TTC549 (cell line): Measurements from ENCODE around the gene APPBP2.
"Not testable (repeated sequence)": the region's sequence is repeated elsewhere in the genome, so short reads cannot be mapped to it uniquely, and the experiment has no call there.

ENCODE experiments used
- FAIRE-seq: peaks from 2 replicates; lab custom pipeline; 2012; peaks lifted over from hg19 to GRCh38; lab: Jason Lieb, UNC

The APPBP2 gene

DNA sequence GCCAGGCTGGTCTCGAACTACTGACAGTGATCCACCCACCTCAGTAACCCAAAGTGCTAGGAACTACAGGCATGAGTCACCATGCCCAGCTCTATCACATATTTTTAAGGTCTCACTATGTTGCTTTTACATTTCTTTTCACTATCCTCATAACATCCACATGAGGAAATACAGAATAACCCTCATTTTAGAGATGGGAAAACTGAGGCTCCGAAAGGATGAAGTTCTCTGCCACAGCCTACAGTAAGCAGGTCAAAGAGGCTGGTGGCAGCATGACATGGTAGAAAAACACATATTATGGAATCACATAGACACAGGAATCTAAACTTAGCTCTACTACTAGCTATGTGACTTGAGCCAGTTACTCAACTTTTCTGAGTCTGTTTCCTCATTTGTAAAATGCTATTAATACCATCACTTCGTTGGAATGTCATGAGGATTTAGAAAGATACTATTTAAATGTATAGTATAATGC lies 32.2 kb downstream of the APPBP2 start:
- FAIRE-seq = no peak

GRCh38 chr17:60491771-60492170 lies 34.3 kb downstream of the APPBP2 start:
- FAIRE-seq = no peak

DNA sequence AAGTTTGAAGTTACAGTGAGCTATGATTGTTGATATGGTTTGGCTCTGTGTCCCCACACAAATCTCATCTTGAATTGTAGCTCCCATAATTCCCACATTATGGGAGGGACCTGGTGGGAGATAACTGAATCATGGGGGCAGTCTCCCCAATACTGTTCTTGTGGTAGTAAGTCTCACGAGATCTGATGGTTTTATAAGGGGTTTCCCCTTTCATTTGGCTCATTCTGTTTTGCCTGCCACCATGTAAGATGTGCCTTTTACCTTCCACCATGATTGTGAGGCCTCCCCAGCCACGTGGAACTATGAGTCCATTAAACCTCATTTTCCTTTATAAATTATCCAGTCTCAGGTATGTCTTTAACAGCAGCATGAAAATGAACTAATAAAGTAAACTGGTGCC lies 35.4 kb downstream of the APPBP2 start:
- FAIRE-seq = not testable (repeated sequence)

DNA sequence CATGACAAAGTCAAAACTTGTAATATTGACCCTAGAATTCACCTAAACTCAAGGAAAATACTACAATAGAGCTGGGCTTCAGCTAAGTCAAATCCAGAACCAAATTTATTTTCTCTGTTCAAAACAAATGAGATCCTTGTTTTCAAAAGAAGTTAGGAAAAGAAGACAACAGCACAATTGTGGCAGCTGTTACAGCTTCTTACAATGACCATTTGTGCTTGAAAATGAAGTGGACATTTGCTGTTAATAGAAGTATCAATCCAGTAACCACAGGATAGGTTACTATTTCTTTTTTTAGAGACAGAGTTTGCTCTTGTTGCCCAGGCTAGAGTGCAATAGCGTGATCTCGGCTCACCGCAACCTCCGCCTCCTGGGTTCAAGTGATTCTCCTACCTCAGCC lies 44.4 kb downstream of the APPBP2 start:
- FAIRE-seq = no peak

- no peak for FAIRE-seq
These were observed 52.3 kb downstream of the APPBP2 start for GRCh38 chr17:60473788-60474187.

- FAIRE-seq = no peak
These were observed 53.6 kb downstream of the APPBP2 start for GRCh38 chr17:60472449-60472848.

DNA sequence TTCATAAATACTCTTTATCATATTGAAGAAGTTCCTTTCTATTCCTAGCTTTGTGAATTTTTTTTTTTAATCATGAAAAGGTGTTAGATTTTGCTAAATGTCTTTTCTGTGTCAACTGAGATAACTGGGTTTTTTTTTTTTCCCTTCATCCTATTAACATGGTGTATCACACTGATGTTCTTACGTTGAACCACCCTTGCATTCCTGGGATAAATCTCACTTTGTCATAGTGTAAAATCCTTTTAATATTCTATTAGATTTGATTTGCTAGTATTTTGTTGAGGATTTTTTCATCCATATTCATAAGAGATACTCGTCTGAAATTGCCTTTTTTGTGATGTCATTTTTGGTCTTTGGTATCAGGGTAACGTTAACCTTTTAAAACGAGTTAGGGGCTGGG lies 54.6 kb downstream of the APPBP2 start:
- FAIRE-seq = no peak

- FAIRE-seq = no peak
These were observed 57.7 kb downstream of the APPBP2 start for GRCh38 chr17:60468371-60468770.

- no peak for FAIRE-seq
These were observed 61.7 kb downstream of the APPBP2 start for GRCh38 chr17:60464343-60464742.

- FAIRE-seq = no peak
These were observed 62.7 kb downstream of the APPBP2 start for GRCh38 chr17:60463157-60463835.

DNA sequence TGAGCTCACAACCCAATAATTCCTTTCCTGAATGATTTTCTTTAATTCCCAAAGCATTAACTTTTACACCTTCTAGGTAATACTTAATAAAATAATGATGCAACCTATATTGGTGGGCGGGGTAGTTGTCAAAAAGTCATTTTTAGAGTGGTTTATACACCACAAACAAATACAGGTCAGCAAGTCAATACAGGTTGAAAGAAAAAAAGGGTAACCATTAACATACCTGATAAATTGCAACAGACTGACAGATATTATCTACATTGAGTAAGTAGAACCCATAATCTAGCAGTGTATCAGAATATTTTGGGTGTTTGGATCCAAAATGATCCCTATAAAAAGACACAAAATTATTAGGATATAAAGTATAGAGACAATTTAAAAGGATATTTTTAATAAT lies 64.5 kb downstream of the APPBP2 start:
- FAIRE-seq = no peak

DNA sequence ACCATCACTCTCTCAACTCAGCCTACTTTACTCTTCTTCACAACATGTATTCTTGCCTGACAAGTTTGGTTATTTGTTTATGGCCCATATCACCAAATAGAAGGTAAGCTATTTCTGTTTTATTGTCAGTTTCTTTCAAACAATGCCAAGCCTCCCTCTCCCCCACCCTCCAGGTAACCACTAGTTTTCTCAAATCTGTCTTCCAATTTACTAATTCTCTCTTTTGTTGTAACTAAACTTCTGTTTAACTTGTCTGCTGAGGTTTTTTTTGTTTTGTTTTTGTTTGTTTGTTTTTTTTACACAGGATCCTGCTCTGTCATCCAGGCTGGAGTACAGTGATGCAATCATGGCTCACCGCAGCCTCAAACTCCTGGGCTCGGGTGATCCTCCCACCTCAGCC lies 68.9 kb downstream of the APPBP2 start:
- no peak for FAIRE-seq

DNA sequence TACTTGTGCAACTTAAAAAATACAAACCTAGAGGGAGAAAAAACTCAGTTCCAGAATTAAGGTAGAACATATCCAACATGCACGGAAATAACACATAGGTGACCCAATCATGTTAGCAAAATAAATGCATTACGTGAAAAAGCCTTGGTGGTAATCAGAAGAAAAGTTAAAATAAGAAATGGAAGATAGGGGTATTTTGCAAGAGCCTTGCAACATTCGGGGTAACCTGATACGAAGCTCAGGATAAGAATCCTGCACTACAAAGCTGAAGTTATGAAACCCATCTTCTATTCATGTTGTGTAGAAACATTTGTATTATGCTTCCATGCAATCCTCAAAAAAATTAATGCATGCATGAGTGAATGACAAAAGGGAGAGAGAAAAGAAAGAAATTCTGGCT lies 70.7 kb downstream of the APPBP2 start:
- no peak for FAIRE-seq

GRCh38 chr17:60451965-60452364 lies 74.1 kb downstream of the APPBP2 start:
- no peak for FAIRE-seq

DNA sequence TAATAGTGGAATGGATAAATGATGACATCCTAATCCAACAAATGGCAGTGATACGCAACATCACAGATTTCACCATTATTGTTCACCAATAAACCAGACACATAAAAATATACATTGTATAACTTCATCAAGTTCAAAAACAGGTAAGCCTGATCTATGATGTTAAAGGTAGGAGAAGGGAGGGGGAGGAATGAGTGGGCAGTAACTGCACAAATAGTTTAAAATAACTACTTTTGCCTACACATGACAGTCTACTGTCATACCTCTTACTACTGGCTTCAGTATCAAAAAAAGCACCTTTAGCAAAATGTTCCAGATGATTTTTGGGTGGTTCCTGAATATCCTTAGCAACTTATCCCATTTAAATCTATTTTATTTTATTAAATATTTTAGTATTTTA lies 75.0 kb downstream of the APPBP2 start:
- FAIRE-seq = no peak

GRCh38 chr17:60447375-60447774 lies 78.7 kb downstream of the APPBP2 start:
- no peak for FAIRE-seq

DNA sequence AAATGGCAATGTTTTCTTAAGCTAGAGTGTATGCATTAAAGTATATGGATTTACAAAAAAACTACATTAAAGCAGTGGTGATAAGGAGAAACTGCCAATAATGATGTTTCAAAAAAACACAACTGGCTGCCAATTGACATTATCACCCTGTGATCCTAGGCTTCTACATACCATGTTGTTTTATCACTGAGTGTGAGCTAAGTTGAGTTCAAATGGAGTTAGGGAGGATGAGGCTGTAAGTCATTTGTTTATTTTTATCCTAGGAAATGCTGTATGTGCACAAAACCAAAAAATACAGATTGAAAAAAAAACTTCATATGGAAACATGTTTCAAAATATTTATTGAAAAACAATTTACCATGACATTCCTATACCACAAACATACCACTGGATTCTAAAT lies 80.9 kb downstream of the APPBP2 start:
- no peak for FAIRE-seq

DNA sequence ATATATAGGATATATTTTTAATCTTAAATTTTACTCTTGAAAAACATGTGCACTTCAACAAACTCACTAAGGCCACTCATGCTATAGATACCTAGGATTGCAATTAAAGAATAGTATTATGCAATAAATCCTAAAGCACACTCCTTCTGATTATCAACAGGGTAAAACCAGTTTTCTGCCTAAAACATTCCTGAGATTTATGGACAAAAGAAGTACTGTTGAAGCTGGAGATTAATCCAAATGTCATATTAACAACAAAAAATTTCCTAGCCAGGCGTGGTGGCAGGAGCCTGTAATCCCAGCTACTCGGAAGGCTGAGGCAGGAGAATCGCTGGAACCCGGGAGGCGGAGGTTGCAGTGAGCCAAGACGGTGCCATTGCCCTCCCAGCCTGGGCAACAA lies 82.3 kb downstream of the APPBP2 start:
- FAIRE-seq = no peak

GRCh38 chr17:60442271-60443173 lies 83.5 kb downstream of the APPBP2 start:
- FAIRE-seq = no peak

DNA sequence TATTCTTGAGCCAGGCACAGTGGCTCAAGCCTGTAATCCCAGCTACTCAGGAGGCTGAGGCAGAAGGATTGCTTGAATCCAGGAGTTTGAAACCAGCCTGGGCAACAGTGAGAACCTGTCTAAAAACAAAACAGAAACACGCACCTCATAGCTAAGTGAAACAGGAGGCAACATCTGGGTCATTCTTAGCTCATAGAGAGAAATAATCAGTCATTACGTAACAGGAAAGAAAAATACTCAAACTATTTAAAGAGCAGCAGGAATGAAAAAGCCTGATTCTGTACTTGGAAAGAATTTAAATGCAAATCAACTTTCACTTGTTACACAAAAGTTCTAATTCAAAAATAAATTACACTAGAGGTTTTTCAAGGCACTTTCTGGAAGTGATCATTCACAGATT lies 86.5 kb downstream of the APPBP2 start:
- no peak for FAIRE-seq

GRCh38 chr17:60436676-60437075 lies 89.4 kb downstream of the APPBP2 start:
- no peak for FAIRE-seq

DNA sequence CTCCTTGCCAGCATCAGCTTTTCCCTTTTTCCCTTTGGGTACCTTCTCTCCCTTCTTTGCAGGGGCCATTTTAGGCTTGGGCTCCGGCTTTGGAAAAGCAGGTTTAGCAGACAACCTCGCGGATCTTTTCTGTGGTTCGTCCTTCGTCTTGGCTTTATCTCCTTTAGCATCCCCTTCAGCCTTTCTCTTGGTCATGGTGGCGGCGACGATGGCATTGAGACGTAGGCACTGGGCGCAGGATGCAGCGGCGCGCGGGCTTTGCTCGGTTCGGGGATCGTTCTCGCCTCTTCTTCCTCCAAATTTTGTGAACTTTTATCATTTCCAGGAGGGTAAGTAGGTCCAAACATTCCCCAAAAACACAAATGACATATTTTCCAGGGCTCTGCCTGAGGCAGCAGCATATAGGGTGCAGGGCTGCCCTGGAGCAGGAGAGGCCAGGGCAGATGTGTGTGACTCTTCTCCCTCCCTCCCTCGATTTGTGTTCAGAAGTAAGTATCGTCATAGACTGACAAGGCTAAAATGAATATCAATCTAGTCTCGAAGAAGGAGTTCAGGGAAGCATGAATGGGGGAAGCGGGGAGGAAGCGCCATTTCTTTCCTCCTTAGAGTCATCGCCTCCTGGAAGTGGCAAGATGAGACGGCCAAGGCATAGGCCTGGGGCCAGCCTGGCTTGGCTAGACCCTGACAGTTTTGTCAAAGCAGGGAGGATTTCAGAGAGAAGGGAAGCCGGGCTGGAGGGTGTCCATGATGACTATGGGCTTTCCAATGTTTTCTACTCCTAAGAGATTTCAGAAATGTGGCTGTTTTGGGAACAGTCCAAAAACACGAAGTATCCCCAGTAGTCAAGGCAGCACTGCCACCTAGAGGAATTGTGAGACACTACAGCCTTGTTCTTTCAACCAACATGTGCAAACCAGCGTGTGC lies 90.5 kb downstream of the APPBP2 start:
- peak; percentile 89 for FAIRE-seq
